ENCODE measurements around the gene AIFM1. TPM values are rescaled to one million over a fixed set of nuclear protein-coding genes. Genes with fewer than 3 reads are reported as not detected.

AIFM1 gene
- total and polyA plus RNA-seq, 7 donors: 48.6 to 61.6 (median 57.3) TPM

DNA sequence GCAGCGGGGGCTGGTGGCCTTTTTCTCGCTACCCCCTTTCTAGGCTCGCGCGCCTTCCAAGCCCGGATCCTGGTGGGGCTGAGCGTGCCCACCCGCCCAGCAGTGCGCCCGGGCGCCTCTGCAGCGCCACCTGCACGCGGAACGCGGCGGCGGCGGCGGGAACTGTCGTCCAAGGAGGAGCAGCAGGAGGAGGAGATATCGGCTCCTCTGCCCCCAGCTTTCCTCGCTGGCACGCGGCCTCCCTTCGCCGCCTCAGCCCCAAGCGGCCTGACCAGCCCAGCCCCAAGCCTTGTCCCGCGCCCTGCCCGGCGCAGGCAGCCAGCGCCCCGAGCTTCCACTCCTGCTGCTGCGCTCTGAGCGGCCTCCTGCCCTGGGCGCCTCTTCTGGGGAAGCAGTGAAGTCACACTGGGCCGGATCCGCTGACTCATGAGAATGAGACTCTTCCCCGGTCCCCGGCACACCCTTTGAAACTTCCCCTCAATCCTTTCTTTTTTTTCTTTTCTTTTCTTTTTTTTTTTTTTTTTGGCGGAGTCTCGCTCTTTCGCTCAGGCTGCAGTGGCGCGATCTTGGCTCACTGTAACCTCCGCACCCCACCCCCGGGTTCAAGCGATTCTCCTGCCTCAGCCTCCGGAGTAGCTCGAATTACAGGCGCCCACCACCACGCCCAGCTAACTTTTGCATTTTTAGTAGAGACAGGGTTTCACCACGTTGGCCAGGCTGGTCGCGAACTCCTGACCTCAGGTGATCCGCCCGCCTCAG is 44.7 kb downstream of the AIFM1 start:
- peak; percentile 71 to 86 for DNase-seq
- peak; percentile 75 to 91 (median 82) for ATAC-seq
- peak overlapping the region; percentile 39 for H3K27ac ChIP-seq
- TF ChIP-seq, protein P1, sequence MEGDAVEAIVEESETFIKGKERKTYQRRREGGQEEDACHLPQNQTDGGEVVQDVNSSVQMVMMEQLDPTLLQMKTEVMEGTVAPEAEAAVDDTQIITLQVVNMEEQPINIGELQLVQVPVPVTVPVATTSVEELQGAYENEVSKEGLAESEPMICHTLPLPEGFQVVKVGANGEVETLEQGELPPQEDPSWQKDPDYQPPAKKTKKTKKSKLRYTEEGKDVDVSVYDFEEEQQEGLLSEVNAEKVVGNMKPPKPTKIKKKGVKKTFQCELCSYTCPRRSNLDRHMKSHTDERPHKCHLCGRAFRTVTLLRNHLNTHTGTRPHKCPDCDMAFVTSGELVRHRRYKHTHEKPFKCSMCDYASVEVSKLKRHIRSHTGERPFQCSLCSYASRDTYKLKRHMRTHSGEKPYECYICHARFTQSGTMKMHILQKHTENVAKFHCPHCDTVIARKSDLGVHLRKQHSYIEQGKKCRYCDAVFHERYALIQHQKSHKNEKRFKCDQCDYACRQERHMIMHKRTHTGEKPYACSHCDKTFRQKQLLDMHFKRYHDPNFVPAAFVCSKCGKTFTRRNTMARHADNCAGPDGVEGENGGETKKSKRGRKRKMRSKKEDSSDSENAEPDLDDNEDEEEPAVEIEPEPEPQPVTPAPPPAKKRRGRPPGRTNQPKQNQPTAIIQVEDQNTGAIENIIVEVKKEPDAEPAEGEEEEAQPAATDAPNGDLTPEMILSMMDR (IDR thresholded peaks at IDR 0.05): peak; percentile 54
- no peaks in the 10 kb centered on the region for H3K9me3 ChIP-seq
- H3K27me3 ChIP-seq (ENCODE audit: insufficient read depth in 3 of 3, low read length in 2 of 3): no peaks in the 10 kb centered on the region
- peak overlapping the region; percentile 62 for H3K4me3 ChIP-seq
- H3K4me1 ChIP-seq: no peaks in the 10 kb centered on the region
- WGBS, 3 donors: 2 to 32% (median 3%) methylated on average over 19 to 58 of the region's 58 CpGs
- H3K36me3 ChIP-seq (ENCODE audit: insufficient read depth in 1 of 2, low read depth in 1 of 2): no peaks in the 10 kb centered on the region
- intact Hi-C loops (cut with DNase I): loop anchor here in 1 of 2 donors (2.0 kb wide), 1 partner anchor 36 kb away; no protein-coding TSS in a partner anchor

DNA sequence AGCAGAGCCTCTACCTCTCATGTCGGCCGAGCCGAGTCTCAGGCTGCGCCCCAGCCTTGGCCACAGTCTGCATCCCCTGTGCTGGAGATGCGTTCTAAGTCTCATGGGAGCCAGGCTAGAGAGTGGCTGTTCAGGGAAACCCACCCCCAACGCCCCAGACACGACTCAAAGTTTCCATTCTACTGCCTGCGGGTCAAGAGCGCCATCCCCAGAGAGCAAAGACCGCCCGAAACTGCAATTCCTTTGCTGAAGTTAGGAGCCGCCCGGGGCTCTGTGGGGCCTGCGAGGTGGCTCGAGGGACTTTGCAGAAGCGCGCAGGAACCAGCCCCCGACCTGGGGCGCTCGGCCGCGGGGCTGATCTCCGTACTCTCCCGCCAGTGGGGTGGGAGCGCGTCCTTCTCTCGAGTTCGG is 45.3 kb downstream of the AIFM1 start:
- H3K27ac ChIP-seq: peak overlapping the region; percentile 39
- no peaks in the 10 kb centered on the region for H3K4me1 ChIP-seq
- WGBS, 3 donors: 23 to 41% (median 34%) methylated on average over 19 to 28 of the region's 28 CpGs
- H3K36me3 ChIP-seq (ENCODE audit: insufficient read depth in 1 of 2, low read depth in 1 of 2): no peaks in the 10 kb centered on the region
- H3K9me3 ChIP-seq: no peaks in the 10 kb centered on the region
- H3K27me3 ChIP-seq (ENCODE audit: insufficient read depth in 3 of 3, low read length in 2 of 3): no peaks in the 10 kb centered on the region
- H3K4me3 ChIP-seq: peak overlapping the region; percentile 62
- TF ChIP-seq, protein P1 (IDR thresholded peaks at IDR 0.05): no peak
- ATAC-seq (peak in 3 of 4 donors; percentile 5 to 39 (median 12)), DNase-seq (no peak)
- intact Hi-C loops (cut with DNase I): loop anchor here in 1 of 2 donors (2.0 kb wide), 1 partner anchor 36 kb away; no protein-coding TSS in a partner anchor

DNA sequence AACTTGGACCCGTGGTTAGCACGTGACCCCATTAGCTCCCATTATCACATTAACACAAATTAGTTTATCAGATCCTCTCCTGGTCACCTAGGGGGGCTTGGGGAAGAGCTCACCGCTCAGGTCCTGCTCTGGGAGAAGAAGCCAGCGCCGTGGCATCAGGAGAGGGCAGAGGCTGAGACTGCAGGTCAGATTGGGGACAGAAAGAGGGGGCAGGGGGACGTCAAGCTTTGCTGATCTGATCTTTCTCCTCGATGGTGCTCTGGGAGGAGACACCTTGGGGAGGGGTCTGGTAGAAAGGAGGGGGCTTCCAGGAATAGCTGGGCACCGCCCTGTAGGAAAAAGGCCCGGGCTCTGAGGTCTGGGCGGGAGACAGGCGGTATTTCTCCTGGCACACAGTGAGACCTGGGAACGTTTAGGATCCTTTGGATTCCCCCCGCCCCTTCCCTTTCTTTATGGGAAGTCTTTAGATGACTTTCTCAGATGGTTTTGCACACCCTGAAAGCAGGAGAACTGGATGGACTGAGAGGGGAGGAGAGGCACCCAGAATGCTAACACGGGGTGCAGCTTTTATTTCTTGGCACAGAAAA is 46.2 kb downstream of the AIFM1 start:
- TF ChIP-seq, protein P1 (IDR thresholded peaks at IDR 0.05): no peak
- intact Hi-C loops (cut with DNase I): no loop called here
- no peak overlapping the region for H3K27ac ChIP-seq

DNA sequence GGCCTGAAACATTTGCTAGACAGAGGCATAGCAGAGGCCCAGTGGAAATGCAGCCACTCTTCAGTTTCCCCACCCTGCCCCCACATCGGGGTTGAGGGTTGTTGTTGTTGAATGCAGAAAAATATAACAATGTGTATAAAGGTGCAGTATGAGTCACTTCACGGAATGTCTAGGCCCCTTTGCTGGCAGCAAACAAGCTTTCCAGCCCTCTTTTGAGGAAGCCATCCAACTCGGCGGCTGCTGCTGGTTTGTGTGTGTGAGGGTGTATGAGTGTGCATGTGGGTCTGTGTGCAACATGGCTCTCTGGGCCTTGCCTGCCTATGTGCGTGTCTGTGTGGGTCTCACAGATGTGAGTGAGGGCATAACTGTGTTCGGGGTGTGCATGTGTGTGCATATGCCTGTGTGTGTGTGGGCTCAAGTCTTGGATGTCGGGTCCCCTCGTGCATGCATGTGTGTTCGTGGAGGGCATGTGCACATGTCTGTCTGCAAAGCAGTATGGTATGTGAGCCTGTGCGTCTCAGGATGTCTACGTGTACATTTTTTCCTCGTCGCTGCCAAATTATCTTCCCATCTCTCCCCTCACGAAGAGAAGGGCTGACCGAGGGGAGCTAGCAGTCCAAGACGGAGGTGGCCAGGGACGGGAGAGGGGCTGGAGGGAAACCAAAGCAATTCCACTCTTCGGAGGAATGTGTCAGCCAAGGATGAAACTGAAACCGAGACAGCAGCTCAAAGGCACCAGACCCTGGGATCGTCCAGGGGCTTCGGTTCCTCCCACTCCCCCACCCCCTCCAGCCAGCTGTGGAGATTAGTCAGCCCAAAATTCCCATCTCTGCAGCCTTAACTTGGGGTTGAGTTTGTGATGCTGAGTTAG is 47.0 kb downstream of the AIFM1 start:
- TF ChIP-seq, protein P1 (IDR thresholded peaks at IDR 0.05): no peak
- WGBS, 3 donors: 31 to 52% (median 48%) methylated on average over 12 to 21 of the region's 21 CpGs
- DNase-seq (no peak), ATAC-seq (no peak)
- intact Hi-C loops (cut with DNase I): no loop called here
- H3K4me1 ChIP-seq: no peaks in the 10 kb centered on the region
- no peak overlapping the region for H3K4me3 ChIP-seq
- no peaks in the 10 kb centered on the region for H3K36me3 ChIP-seq (ENCODE audit: insufficient read depth in 1 of 2, low read depth in 1 of 2)
- no peaks in the 10 kb centered on the region for H3K9me3 ChIP-seq
- no peak overlapping the region for H3K27ac ChIP-seq
- no peaks in the 10 kb centered on the region for H3K27me3 ChIP-seq (ENCODE audit: insufficient read depth in 3 of 3, low read length in 2 of 3)

More for the DNA sequence above, 46.2 kb downstream of the AIFM1 start:
- 47 to 51% (median 48%) methylated on average over 14 of the region's 14 CpGs for WGBS, 3 donors
- H3K4me1 ChIP-seq: no peaks in the 10 kb centered on the region
- no peak for DNase-seq
- no peak for ATAC-seq
- no peaks in the 10 kb centered on the region for H3K9me3 ChIP-seq
- no peaks in the 10 kb centered on the region for H3K36me3 ChIP-seq (ENCODE audit: insufficient read depth in 1 of 2, low read depth in 1 of 2)
- no peak overlapping the region for H3K4me3 ChIP-seq
- H3K27me3 ChIP-seq (ENCODE audit: insufficient read depth in 3 of 3, low read length in 2 of 3): no peaks in the 10 kb centered on the region
